Fibroblast of lung (primary cell): Measurements from ENCODE around the gene TNFAIP2.

Experiments used
- CTCF ChIP-seq, 2 donors: IDR thresholded peaks in 1 of 2; conservative IDR thresholded peaks in 1 of 2; 1 replicate in 1 of 2; 2 replicates in 1 of 2; pipeline ENCODE4 v1.5.1; 2011 to 2012; ENCODE audit warnings: low read length in 2 of 2, control low read depth in 1 of 2, inconsistent platforms in 1 of 2, low read depth in 1 of 2, mild to moderate bottlenecking in 1 of 2
- EZH2 ChIP-seq: IDR thresholded peaks from 2 replicates; pipeline ENCODE4 v1.5.1; 2012; ENCODE audit warnings: low read length, control low read depth, mild to moderate bottlenecking; ENCODE audit errors: missing control alignments

GRCh38 chr14:103134919-103135318 is 11.7 kb downstream of the TNFAIP2 start:
- no peak for TF ChIP-seq EZH2
- TF ChIP-seq CTCF (conservative IDR thresholded peaks at IDR 0.05 in 1 of 2, IDR thresholded peaks at IDR 0.05 in 1 of 2; ENCODE audit: low read depth in 1 of 2, low read length in 2 of 2) = no peak
